Measurements from ENCODE around the gene TRAPPC6A. TPM values are rescaled to one million over a fixed set of nuclear protein-coding genes. Genes with fewer than 3 reads are reported as not detected.

TRAPPC6A gene
- total RNA-seq, 1 donor from 2014 or later = 86.2 TPM

GRCh38 chr19:45202637-45203036 is 24.6 kb upstream of the TRAPPC6A start:
- no peak for TF ChIP-seq CTCF (IDR thresholded peaks at IDR 0.05; ENCODE audit: unreplicated experiment)
- Mint-ChIP-seq H3K36me3 (ENCODE audit: low read depth, unreplicated experiment) (no peaks in the 10 kb centered on the region), H3K27ac (ENCODE audit: unreplicated experiment) (no peak overlapping the region), H3K27me3 (ENCODE audit: unreplicated experiment) (no peaks in the 10 kb centered on the region), H3K9me3 (ENCODE audit: unreplicated experiment) (no peaks in the 10 kb centered on the region), H3K4me3 (ENCODE audit: unreplicated experiment) (no peak overlapping the region), H3K4me1 (ENCODE audit: unreplicated experiment) (no peaks in the 10 kb centered on the region)
- DNase-seq (ENCODE audit: low spot score) = no peak

- Mint-ChIP-seq H3K9me3 (ENCODE audit: unreplicated experiment) (no peaks in the 10 kb centered on the region), H3K36me3 (ENCODE audit: low read depth, unreplicated experiment) (no peaks in the 10 kb centered on the region), H3K27ac (ENCODE audit: unreplicated experiment) (no peak overlapping the region), H3K4me1 (ENCODE audit: unreplicated experiment) (no peaks in the 10 kb centered on the region), H3K4me3 (ENCODE audit: unreplicated experiment) (no peak overlapping the region), H3K27me3 (ENCODE audit: unreplicated experiment) (no peaks in the 10 kb centered on the region)
- DNase-seq (ENCODE audit: low spot score) = peak; percentile 64
- TF ChIP-seq CTCF (IDR thresholded peaks at IDR 0.05; ENCODE audit: unreplicated experiment) = peak; percentile 17
These were observed 22.5 kb upstream of the TRAPPC6A start for GRCh38 chr19:45200568-45200967.

- DNase-seq (ENCODE audit: low spot score) = no peak
- Mint-ChIP-seq H3K27me3 (ENCODE audit: unreplicated experiment) (peaks cover 1% of the 10 kb centered on the region), H3K36me3 (ENCODE audit: low read depth, unreplicated experiment) (no peaks in the 10 kb centered on the region), H3K4me1 (ENCODE audit: unreplicated experiment) (no peaks in the 10 kb centered on the region), H3K27ac (ENCODE audit: unreplicated experiment) (no peak overlapping the region), H3K4me3 (ENCODE audit: unreplicated experiment) (no peak overlapping the region), H3K9me3 (ENCODE audit: unreplicated experiment) (no peaks in the 10 kb centered on the region)
- no peak for TF ChIP-seq CTCF (IDR thresholded peaks at IDR 0.05; ENCODE audit: unreplicated experiment)
These were observed 17.7 kb upstream of the TRAPPC6A start for GRCh38 chr19:45195764-45196163.

- Mint-ChIP-seq H3K4me3 (ENCODE audit: unreplicated experiment) (no peak overlapping the region), H3K27ac (ENCODE audit: unreplicated experiment) (no peak overlapping the region), H3K27me3 (ENCODE audit: unreplicated experiment) (peaks cover 3% of the 10 kb centered on the region), H3K36me3 (ENCODE audit: low read depth, unreplicated experiment) (no peaks in the 10 kb centered on the region), H3K9me3 (ENCODE audit: unreplicated experiment) (no peaks in the 10 kb centered on the region), H3K4me1 (ENCODE audit: unreplicated experiment) (no peaks in the 10 kb centered on the region)
- TF ChIP-seq CTCF (IDR thresholded peaks at IDR 0.05; ENCODE audit: unreplicated experiment) = no peak
- no peak for DNase-seq (ENCODE audit: low spot score)
These were observed 13.3 kb upstream of the TRAPPC6A start for GRCh38 chr19:45191375-45191774.

- H3K9me3 Mint-ChIP-seq (ENCODE audit: unreplicated experiment) = no peaks in the 10 kb centered on the region
- peaks cover 6% of the 10 kb centered on the region for H3K27me3 Mint-ChIP-seq (ENCODE audit: unreplicated experiment)
- H3K4me3 Mint-ChIP-seq (ENCODE audit: unreplicated experiment) = no peak overlapping the region
- DNase-seq (ENCODE audit: low spot score) = no peak
- H3K4me1 Mint-ChIP-seq (ENCODE audit: unreplicated experiment) = peaks cover under 1% of the 10 kb centered on the region
- no peak for TF ChIP-seq CTCF (IDR thresholded peaks at IDR 0.05; ENCODE audit: unreplicated experiment)
- no peaks in the 10 kb centered on the region for H3K36me3 Mint-ChIP-seq (ENCODE audit: low read depth, unreplicated experiment)
- no peak overlapping the region for H3K27ac Mint-ChIP-seq (ENCODE audit: unreplicated experiment)
These were observed 11.9 kb upstream of the TRAPPC6A start for GRCh38 chr19:45189971-45190370.
